ENCODE measurements around the gene FREM2. TPM values are rescaled to one million over a fixed set of nuclear protein-coding genes. Genes with fewer than 3 reads are reported as not detected.

Gene FREM2
- total RNA-seq, 1 donor from 2014 or later, result not detected

DNA sequence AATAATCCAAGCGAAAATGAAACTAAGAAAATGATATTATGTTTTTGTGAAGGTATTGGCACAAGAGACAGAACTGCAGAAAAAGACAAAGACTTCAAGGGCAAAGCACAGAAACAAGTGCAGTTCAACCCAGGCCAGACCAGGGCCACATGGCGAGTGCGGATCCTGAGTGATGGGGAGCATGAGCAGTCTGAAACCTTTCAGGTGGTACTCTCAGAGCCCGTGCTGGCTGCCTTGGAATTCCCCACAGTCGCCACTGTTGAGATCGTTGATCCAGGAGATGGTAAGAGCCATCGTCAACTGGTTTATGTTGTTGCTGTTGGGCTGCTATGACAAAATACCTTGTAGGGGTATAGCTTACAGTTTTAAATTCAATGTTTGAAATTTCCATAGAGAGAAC lies 82.6 kb downstream of the FREM2 start:
- DNase-seq, result no peak
- intact Hi-C loops (cut with micrococcal nuclease), result no loop called here
- H3K27ac ChIP-seq (replicated peaks), result no peak overlapping the region
- H3K36me3 ChIP-seq, result no peaks in the 10 kb centered on the region
- H3K4me1 ChIP-seq, result peaks cover 13% of the 10 kb centered on the region
- TF ChIP-seq, protein P1, sequence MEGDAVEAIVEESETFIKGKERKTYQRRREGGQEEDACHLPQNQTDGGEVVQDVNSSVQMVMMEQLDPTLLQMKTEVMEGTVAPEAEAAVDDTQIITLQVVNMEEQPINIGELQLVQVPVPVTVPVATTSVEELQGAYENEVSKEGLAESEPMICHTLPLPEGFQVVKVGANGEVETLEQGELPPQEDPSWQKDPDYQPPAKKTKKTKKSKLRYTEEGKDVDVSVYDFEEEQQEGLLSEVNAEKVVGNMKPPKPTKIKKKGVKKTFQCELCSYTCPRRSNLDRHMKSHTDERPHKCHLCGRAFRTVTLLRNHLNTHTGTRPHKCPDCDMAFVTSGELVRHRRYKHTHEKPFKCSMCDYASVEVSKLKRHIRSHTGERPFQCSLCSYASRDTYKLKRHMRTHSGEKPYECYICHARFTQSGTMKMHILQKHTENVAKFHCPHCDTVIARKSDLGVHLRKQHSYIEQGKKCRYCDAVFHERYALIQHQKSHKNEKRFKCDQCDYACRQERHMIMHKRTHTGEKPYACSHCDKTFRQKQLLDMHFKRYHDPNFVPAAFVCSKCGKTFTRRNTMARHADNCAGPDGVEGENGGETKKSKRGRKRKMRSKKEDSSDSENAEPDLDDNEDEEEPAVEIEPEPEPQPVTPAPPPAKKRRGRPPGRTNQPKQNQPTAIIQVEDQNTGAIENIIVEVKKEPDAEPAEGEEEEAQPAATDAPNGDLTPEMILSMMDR (IDR thresholded peaks at IDR 0.05; ENCODE audit: borderline replicate concordance), result no peak
- no peaks in the 10 kb centered on the region for H3K9me3 ChIP-seq (replicated peaks)
- H3K4me3 ChIP-seq, result no peak overlapping the region
- peaks cover 20% of the 10 kb centered on the region for H3K27me3 ChIP-seq (ENCODE audit: low read depth)

DNA sequence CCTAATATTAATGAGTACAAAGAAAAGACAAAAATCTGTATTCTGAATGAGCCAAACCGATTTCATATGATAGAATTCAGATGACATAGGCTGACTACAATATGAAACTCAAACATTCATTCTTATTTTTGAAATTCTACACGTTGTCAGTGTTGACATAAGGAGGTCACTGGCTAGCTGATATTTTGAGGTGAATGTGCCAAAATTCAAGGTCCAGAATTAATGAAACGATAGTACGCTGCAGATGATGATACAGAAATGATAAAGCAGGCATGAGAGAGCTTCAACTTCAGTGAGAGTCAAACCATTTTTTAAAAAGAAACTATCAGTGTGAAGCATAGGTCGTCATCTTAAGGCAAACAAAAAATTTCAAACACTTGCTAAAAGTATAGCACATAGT lies 88.2 kb downstream of the FREM2 start:
- H3K27me3 ChIP-seq (ENCODE audit: low read depth), result peaks cover 20% of the 10 kb centered on the region
- no peak overlapping the region for H3K27ac ChIP-seq (replicated peaks)
- DNase-seq, result no peak
- no peaks in the 10 kb centered on the region for H3K4me1 ChIP-seq
- no peaks in the 10 kb centered on the region for H3K36me3 ChIP-seq
- TF ChIP-seq, protein P1 (IDR thresholded peaks at IDR 0.05; ENCODE audit: borderline replicate concordance), result no peak
- intact Hi-C loops (cut with micrococcal nuclease), result no loop called here
- no peak overlapping the region for H3K4me3 ChIP-seq
- H3K9me3 ChIP-seq (replicated peaks), result peaks cover 8% of the 10 kb centered on the region

DNA sequence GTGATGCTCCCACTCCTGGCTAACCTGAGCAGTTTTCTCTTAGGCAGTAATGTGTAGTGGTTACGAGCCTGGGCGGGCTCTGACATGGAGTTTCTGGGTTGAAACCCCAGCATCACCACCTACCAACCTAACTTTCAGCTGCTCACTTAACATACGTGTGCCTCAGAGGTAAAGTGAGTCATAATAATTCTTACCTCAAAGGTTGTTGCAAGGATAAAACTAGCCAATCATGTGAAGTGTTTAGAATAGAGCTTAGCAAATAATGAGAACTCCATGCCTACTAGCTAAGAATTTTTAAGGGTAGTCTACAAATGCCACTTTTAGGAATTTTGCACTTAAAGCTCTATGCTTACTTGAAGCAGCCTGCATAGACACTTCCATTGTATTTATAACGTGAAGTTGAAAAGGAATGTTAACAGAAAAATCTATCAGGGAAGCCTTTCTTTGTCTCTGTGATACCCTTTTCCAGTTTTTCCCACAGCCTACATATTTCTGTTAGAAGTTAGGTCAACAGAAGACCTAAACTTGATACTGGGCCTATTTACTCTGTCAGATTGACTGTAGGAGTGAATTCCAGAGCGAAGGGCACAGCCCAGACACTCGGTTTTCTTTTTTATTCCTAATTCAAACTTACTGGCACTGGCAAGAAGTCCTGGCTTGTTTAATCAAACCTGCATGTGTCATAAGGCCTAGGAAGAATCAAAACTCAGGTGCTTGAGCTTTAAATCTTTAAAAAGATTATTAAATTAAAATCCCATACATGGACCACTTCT lies 90.7 kb downstream of the FREM2 start:
- Histone ChIP-seq H3K27ac (replicated peaks) (no peak overlapping the region), H3K9me3 (replicated peaks) (peaks cover 8% of the 10 kb centered on the region), H3K36me3 (no peaks in the 10 kb centered on the region), H3K27me3 (ENCODE audit: low read depth) (peaks cover 10% of the 10 kb centered on the region), H3K4me1 (no peaks in the 10 kb centered on the region), H3K4me3 (no peak overlapping the region)
- TF ChIP-seq, protein P1 (IDR thresholded peaks at IDR 0.05; ENCODE audit: borderline replicate concordance), result no peak
- no peak for DNase-seq
- intact Hi-C loops (cut with micrococcal nuclease), result no loop called here

DNA sequence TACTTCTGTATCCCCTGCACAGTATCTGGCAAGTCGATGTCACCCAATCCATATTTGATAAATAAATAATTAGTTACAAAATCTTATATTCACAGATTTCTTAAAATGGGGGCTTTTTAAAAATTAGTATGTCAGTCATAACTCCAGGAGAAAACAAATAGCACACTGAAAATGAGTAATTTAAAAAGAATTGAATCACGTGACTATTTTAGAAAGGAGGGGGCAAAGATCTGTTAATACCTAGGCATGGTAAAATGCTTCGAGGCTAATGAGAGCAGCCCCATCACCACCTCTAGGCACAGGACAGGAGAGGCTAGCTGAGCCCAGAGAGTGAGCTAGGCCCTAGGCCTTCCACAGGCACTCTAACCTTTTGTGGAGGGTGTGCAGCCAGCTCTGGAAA lies 94.7 kb downstream of the FREM2 start:
- Histone ChIP-seq H3K4me1 (no peaks in the 10 kb centered on the region), H3K27me3 (ENCODE audit: low read depth) (no peaks in the 10 kb centered on the region), H3K4me3 (no peak overlapping the region), H3K36me3 (no peaks in the 10 kb centered on the region), H3K27ac (replicated peaks) (no peak overlapping the region), H3K9me3 (replicated peaks) (peaks cover 8% of the 10 kb centered on the region)
- intact Hi-C loops (cut with micrococcal nuclease), result no loop called here
- DNase-seq, result no peak
- TF ChIP-seq, protein P1 (IDR thresholded peaks at IDR 0.05; ENCODE audit: borderline replicate concordance), result no peak

DNA sequence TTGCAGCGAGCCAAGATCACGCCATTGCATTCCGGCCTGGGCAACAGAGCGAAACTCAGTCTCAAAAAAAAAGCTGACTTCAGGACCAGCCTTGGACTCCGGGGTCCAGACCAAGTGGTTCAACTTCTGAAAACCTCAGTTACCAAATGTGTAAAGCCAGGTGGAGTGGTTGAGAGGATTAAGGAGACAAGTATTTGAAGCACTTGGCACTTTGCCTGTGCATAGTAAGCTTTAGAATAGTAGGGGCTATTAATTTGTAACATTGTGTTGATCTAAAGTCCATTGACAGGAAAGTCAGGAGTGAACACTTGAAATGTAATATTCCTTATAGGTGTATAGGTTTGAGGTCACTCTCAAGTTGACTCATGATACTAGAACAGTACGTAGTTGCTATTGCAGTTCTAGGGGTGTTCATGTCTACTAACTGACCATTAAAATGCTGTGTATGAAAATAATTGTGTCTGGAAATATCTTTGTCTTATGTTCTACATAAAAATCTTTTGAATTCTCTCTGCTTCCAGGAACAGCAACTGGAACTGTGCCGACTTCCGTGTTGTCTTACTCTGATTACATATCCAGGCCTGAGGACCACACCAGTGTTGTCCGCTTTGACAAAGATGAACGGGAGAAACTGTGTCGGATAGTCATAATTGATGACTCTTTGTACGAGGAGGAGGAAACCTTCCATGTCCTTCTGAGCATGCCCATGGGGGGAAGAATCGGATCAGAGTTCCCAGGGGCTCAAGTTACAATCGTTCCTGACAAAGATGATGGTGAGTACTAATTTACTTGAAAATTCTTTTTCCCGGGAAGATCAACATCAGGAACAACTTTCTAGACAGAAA lies 97.4 kb downstream of the FREM2 start:
- intact Hi-C loops (cut with micrococcal nuclease), result no loop called here
- no peaks in the 10 kb centered on the region for H3K36me3 ChIP-seq
- H3K27me3 ChIP-seq (ENCODE audit: low read depth), result no peaks in the 10 kb centered on the region
- DNase-seq, result no peak
- H3K27ac ChIP-seq (replicated peaks), result no peak overlapping the region
- H3K9me3 ChIP-seq (replicated peaks), result no peaks in the 10 kb centered on the region
- no peak overlapping the region for H3K4me3 ChIP-seq
- no peaks in the 10 kb centered on the region for H3K4me1 ChIP-seq
- TF ChIP-seq, protein P1 (IDR thresholded peaks at IDR 0.05; ENCODE audit: borderline replicate concordance), result no peak

All from left ventricle myocardium inferior (tissue), 1 donor.